Fibroblast of peridontal ligament (primary cell): ENCODE data around the gene MTRFR.
A peak's percentile ranks its signal among the peaks of the same experiment; 100 is the strongest.
"Not testable (repeated sequence)": the region's sequence is repeated elsewhere in the genome, so short reads cannot be mapped to it uniquely, and the experiment has no call there.

Experiments
- DNase-seq: peaks from one replicate; pipeline ENCODE4 v3.0.0-alpha.2; 2010; ENCODE audit errors: extremely low read depth

MTRFR gene

GRCh38 chr12:123248996-123249741 is 15.9 kb downstream of the MTRFR start:
- not testable (repeated sequence) for DNase-seq

DNA sequence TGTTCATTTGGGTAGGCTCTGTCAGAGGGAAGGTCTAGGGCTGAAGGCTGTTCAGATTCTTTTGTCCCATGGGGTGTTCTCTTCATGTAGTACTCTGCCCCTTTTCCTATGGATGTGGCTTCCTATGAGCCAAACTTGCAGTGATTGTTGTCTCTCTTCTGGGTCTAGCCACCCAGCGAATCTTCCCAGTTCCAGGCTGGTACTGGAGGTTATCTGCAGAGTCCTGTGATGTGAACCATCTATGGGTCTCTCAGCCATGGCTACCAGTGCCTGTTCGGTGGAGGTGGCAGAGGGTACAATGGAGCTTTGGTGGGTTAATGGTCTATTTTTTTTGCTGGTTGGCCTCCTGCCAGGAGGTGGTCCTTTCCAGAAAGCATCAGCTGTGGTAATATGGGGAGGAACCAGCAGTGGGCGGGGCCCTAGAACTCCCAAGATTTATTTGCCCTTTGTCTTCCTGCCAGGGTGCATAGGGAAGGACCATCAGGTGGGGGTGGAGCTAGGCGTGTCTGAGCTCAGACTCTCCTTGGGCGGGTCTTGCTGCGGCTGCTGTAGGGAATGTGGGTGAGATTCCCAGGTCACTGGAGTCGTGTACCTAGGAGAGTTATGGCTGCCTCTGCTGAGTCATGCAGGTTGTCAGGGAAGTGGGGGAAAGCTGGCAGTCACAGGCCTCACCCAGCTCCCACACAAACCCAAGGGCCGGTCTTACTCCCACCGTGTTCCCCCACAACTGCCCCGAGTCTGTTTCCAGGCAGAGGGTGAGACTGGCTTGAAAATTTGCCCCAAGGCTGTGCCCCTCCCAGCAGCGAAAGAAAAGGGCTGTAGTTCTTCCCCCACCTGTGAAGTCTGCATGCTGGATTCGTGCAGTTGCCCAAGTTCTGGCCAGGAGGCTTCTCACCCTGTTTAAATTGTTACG is 17.5 kb downstream of the MTRFR start:
- DNase-seq: no peak

- no peak for DNase-seq
Observed at GRCh38 chr12:123251403-123252076, 18.3 kb downstream of the MTRFR start.

- not testable (repeated sequence) for DNase-seq
Observed at GRCh38 chr12:123252365-123252764, 19.1 kb downstream of the MTRFR start.

DNA sequence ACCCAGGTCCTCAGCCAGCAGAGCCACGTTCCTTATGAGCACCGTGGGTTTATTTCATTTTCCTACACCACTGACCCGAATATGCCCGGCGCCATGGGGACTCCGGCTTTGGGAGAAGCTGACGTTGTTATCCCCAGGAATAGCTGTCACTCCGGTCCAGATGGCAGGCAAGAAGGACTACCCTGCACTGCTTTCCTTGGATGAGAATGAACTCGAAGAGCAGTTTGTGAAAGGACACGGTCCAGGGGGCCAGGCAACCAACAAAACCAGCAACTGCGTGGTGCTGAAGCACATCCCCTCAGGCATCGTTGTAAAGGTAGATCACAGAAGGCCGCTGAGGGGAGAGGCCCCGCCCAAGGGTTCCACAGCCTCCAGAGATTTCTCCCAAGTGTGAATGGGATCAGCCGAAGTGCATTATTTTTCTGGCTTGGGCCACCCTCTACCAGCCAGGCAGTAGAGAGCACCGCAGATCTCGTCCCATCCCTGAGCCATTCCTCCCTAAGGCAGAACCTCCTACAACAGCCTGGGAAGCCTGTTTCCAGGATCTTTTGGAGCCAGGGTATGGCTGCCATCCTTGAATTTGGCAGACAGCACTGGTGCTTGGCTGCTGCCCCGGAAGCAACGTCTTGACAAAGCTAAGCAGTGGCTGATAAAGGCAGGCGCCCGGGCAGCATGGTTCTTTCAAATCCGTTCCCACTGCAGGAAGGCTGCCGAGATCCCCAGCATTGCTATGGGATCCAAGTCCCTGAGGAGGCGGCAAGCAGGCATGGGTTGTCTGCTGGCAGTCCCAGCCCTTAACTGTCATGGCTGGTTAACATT is 20.6 kb downstream of the MTRFR start:
- DNase-seq: no peak

GRCh38 chr12:123254853-123255446 is 21.7 kb downstream of the MTRFR start:
- no peak for DNase-seq

DNA sequence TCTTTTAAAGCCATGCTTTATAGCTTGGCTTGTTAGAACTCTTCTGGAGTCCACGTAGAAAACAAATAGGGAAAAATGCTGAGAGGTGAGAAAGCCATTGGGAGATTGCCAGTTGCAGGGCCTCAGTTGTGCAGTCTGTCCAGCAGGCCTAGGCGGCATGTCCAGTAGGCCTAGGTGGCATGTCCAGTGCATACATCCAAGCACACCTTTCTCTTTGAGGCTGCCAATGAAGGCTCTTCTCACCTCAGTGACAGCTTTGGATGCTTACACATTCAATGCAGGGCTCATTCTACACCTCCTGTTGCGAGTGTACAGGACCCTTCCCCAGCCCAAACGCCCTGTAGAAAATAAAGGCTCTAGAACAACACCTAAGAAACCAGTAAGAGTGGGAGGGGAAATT is 25.4 kb downstream of the MTRFR start:
- no peak for DNase-seq

DNA sequence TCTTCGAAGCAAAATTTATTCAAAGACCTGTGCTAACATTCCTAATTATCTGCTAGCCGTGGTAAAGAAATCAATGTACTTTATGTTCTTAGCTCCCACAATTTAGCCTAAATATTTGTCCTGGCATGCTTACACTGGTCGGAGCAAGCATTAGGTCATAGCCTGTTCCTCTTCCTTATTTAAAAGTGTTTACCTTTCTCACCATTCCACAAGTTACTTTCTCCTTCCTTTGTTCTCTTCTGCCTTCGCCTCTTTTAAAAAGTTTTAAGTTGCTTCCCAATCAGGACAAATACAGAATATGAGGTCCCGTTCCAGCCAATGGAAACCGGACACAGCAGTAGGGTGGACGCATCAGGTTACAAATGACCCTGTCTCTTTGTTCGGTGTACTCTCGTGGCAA is 26.8 kb downstream of the MTRFR start:
- no peak for DNase-seq

DNA sequence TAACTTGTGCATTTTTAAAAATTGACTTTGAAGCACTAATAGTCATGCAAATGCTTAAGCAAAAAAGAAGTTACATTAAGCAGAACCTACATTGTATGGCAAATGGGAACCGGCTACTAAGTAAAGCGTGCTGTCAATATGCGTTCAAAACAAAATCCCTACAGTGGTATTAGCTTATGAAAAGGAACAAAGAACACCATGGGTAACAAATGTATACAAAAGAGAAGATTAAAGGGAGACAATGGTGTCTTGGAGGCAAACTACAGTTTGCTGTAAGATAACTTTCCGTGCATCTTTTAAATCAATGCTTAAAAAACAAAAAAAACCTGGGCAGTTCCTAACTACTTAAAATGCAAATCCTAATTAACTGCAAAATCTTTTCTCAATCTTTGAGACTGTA is 28.0 kb downstream of the MTRFR start:
- no peak for DNase-seq

DNA sequence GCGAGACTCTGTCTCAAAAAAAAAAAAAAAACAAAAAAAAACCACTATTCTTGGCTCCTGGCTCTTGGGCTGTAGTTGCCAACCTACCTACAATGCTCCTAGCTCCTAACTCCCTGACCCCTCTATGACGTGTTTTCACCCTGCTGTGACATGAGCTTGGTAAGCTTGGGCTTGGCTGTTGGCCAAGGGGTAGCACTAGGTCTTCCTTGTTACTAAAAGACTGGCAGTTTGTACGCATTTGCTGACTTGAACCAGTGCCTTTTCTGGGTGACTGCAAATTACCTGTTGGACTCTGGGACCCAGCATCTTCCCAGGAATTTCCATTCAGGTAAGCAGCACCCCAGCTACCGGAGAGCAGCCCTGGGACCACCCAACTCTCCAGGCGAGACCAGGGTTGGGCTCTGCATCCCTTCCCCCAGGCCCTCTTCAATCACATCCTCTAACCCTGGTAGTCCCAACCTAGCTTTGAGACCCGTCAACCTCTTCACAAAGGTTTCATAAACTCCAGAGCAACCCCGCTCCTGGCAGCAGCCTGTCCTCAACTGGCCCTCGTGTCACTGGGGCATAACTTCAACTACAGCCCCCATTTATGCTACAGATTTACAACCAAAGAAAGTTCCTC is 30.1 kb downstream of the MTRFR start:
- DNase-seq: no peak

GRCh38 chr12:123264642-123265041 is 31.4 kb downstream of the MTRFR start:
- no peak for DNase-seq

GRCh38 chr12:123265851-123266678 is 32.8 kb downstream of the MTRFR start:
- DNase-seq: no peak

- DNase-seq: no peak
Observed at GRCh38 chr12:123266679-123267277, 33.5 kb downstream of the MTRFR start.

GRCh38 chr12:123267335-123267920 is 34.2 kb downstream of the MTRFR start:
- no peak for DNase-seq

- DNase-seq: no peak
Observed at GRCh38 chr12:123267991-123268843, 35.0 kb downstream of the MTRFR start.

DNA sequence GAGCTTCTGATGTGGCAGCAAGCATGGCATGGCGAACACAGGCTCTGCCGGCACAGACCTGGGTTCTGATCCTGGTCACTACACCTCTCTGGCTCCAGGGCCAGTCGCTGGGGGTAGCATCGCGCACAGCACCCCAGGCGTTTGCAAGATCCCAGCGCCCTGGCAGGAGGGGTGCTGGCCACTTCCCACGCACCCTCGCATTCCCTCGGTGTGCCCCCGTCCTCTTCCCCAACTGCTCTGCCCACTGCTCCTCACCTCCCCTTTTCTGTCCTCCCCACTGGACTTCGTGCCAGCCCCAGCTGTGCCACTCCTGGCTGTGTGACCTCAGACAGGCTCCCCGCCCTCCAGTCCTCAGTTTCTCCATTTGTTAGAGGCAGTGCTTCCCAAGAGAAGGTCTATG is 35.6 kb downstream of the MTRFR start:
- DNase-seq: no peak

- DNase-seq: peak; percentile 63
Observed at GRCh38 chr12:123269395-123269892, 36.2 kb downstream of the MTRFR start.

DNA sequence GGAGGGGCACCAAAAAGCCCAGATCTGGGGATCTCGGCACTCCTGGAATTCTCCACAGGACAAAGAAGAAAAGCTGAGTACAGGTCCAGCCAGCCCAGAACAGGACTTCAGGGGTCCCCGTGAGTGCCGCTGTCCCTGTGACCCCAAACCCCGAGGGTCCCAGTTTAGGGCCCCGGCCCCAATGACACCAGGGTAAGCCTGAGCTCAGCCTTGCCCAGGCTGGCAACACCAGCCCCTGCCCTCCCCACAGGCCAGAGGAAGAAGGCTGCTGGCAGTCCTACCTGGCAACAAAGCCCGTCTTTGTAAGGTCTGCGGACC is 36.6 kb downstream of the MTRFR start:
- DNase-seq: no peak
